Fibroblast of lung (primary cell): ENCODE results near the gene TMEM125. TPM values are rescaled to one million over a fixed set of nuclear protein-coding genes. Genes with fewer than 3 reads are reported as not detected.
A peak's percentile ranks its signal among the peaks of the same experiment; 100 is the strongest.

Experiments used
- DNase-seq, 2 donors: peaks; one replicate each; pipeline versions ENCODE4 v3.0.0 to v3.0.0-alpha.2; 2010; ENCODE audit warnings: low read depth in 2 of 2
- H2AFZ ChIP-seq: 2 replicates; pipeline ENCODE4 v1.5.1; 2012; ENCODE audit warnings: low read length, control low read depth, inconsistent platforms
- H3K27ac ChIP-seq: 2 replicates; pipeline ENCODE4 v1.5.1; 2011; ENCODE audit warnings: low read length, control low read depth; ENCODE audit not compliant: insufficient read depth
- H3K27me3 ChIP-seq: 2 replicates; pipeline ENCODE4 v1.5.1; 2011; ENCODE audit warnings: mild to moderate bottlenecking, low read length; ENCODE audit not compliant: control insufficient read depth, insufficient read depth
- H3K36me3 ChIP-seq: 2 replicates; pipeline ENCODE4 v1.5.1; 2011; ENCODE audit warnings: low read length; ENCODE audit not compliant: control insufficient read depth, insufficient read depth
- H3K4me1 ChIP-seq: 2 replicates; pipeline ENCODE4 v1.5.1; 2011; ENCODE audit warnings: low read length; ENCODE audit not compliant: control insufficient read depth, insufficient read depth; ENCODE audit errors: extremely low read depth
- H3K4me2 ChIP-seq: 2 replicates; pipeline ENCODE4 v1.5.1; 2011; ENCODE audit warnings: low read length, control low read depth; ENCODE audit not compliant: insufficient read depth; ENCODE audit errors: extremely low read depth
- H3K4me3 ChIP-seq, 4 experiments: fragments of 200-600 bp in 1 of 4; sonication (generic) in 1 of 4; replicated peaks in 1 of 4; 2 replicates each; pipeline ENCODE4 v1.5.1; 2011 to 2016; ENCODE audit warnings: low read length in 4 of 4, low read depth in 3 of 4, mild to moderate bottlenecking in 3 of 4, control low read depth in 2 of 4, inconsistent platforms in 1 of 4, mixed read lengths in 1 of 4; ENCODE audit not compliant: insufficient read depth in 1 of 4; ENCODE audit errors: control extremely low read depth in 1 of 4
- H3K79me2 ChIP-seq: 2 replicates; pipeline ENCODE4 v1.5.1; 2012; ENCODE audit warnings: mild to moderate bottlenecking, low read length, inconsistent platforms; ENCODE audit not compliant: control insufficient read depth, insufficient read depth
- H3K9ac ChIP-seq: 2 replicates; pipeline ENCODE4 v1.5.1; 2011; ENCODE audit warnings: mild to moderate bottlenecking, low read length, control low read depth; ENCODE audit not compliant: insufficient read depth
- H3K9me3 ChIP-seq: 2 replicates; pipeline ENCODE4 v1.5.1; 2012; ENCODE audit warnings: low read depth, low read length; ENCODE audit not compliant: control insufficient read depth, insufficient read depth
- H4K20me1 ChIP-seq: 2 replicates; pipeline ENCODE4 v1.5.1; 2011; ENCODE audit warnings: low read length; ENCODE audit not compliant: control insufficient read depth, insufficient read depth; ENCODE audit errors: extremely low read depth
- EZH2 ChIP-seq: IDR thresholded peaks from 2 replicates; pipeline ENCODE4 v1.5.1; 2012; ENCODE audit warnings: low read length, control low read depth, mild to moderate bottlenecking; ENCODE audit errors: missing control alignments
- polyA plus RNA-seq, 2 donors: library from polyadenylated mRNA; depleted of rRNA in 1 of 2; stranded (reverse) in 1 of 2; unstranded in 1 of 2; fragments of >200 nt; gene quantifications; 2 replicates each; pipeline ENCODE4 v1.2.1, GENCODE V29; 2011 to 2012; ENCODE audit warnings: missing spikeins in 1 of 2
- total RNA-seq: library from RNA; depleted of rRNA; stranded (reverse); fragments of >200 nt; gene quantifications from 2 replicates; pipeline ENCODE4 v1.2.1, GENCODE V29; 2014
- TF ChIP-seq, protein P1 (sequence below), 2 donors: IDR thresholded peaks in 1 of 2; conservative IDR thresholded peaks in 1 of 2; 1 replicate in 1 of 2; 2 replicates in 1 of 2; pipeline ENCODE4 v1.5.1; 2011 to 2012; ENCODE audit warnings: low read length in 2 of 2, control low read depth in 1 of 2, inconsistent platforms in 1 of 2, low read depth in 1 of 2, mild to moderate bottlenecking in 1 of 2

The TMEM125 gene
- total and polyA plus RNA-seq, 2 donors (not counting 1 experiment from before 2014, with no cell fraction given) = 0.03 TPM; not detected in 1

DNA sequence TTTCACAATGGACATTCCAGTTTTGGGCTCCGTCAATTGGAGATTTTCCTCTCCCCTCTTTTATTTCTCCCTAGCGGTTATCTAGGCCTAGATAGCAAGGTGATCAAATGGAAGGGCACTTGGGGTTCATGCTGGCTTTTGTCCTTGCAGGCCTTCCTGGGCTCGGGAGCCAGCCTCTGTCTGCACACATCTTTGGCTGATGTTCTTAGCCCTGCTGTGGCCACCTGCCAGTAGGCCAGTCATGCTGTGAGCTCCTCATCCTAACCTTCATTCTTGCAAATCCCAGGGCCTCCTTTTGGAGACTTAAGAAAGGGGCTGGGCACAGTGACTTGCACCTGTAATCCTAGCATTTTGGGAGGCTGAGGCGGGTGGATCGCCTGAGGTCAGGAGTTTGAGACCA lies 44.5 kb downstream of the TMEM125 start:
- no peak for DNase-seq
- Histone ChIP-seq H3K4me2 (no peak overlapping the region), H3K9ac (no peak overlapping the region), H3K4me3 (no peak overlapping the region), H4K20me1 (no peaks in the 10 kb centered on the region), H3K9me3 (no peaks in the 10 kb centered on the region), H3K79me2 (no peaks in the 10 kb centered on the region), H3K27me3 (no peaks in the 10 kb centered on the region), H3K4me1 (no peaks in the 10 kb centered on the region), H3K36me3 (no peaks in the 10 kb centered on the region), H3K27ac (no peak overlapping the region), H2AFZ (no peak overlapping the region)
- TF ChIP-seq, protein P1, sequence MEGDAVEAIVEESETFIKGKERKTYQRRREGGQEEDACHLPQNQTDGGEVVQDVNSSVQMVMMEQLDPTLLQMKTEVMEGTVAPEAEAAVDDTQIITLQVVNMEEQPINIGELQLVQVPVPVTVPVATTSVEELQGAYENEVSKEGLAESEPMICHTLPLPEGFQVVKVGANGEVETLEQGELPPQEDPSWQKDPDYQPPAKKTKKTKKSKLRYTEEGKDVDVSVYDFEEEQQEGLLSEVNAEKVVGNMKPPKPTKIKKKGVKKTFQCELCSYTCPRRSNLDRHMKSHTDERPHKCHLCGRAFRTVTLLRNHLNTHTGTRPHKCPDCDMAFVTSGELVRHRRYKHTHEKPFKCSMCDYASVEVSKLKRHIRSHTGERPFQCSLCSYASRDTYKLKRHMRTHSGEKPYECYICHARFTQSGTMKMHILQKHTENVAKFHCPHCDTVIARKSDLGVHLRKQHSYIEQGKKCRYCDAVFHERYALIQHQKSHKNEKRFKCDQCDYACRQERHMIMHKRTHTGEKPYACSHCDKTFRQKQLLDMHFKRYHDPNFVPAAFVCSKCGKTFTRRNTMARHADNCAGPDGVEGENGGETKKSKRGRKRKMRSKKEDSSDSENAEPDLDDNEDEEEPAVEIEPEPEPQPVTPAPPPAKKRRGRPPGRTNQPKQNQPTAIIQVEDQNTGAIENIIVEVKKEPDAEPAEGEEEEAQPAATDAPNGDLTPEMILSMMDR (conservative IDR thresholded peaks at IDR 0.05 in 1 of 2, IDR thresholded peaks at IDR 0.05 in 1 of 2; ENCODE audit: low read depth in 1 of 2, low read length in 2 of 2) = no peak
- no peak for TF ChIP-seq EZH2

DNA sequence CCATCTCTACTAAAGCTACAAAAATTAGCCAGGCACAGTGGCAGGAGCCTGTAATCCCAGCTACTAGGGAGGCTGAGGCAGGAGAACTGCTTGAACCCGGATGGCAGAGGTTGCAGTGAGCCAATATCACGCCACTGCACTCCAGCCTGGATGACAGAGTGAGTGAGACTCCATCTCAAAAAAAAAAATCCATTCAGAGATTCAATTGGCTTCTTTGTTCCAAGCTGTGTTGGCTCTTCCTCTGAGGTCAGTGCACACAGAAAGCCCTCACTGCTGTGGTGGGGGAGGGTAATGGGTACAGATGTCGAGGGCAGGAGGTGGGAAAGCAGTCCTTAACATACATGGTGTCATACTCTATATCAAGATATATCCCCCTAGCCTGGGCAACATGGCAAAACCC lies 45.7 kb downstream of the TMEM125 start:
- TF ChIP-seq EZH2 = no peak
- TF ChIP-seq, protein P1 (conservative IDR thresholded peaks at IDR 0.05 in 1 of 2, IDR thresholded peaks at IDR 0.05 in 1 of 2; ENCODE audit: low read depth in 1 of 2, low read length in 2 of 2) = no peak
- Histone ChIP-seq H3K36me3 (no peaks in the 10 kb centered on the region), H4K20me1 (no peaks in the 10 kb centered on the region), H3K4me2 (no peak overlapping the region), H3K9me3 (no peaks in the 10 kb centered on the region), H3K9ac (no peak overlapping the region), H3K79me2 (no peaks in the 10 kb centered on the region), H3K27me3 (no peaks in the 10 kb centered on the region), H3K27ac (no peak overlapping the region), H2AFZ (no peak overlapping the region), H3K4me3 (no peak overlapping the region), H3K4me1 (no peaks in the 10 kb centered on the region)
- no peak for DNase-seq

DNA sequence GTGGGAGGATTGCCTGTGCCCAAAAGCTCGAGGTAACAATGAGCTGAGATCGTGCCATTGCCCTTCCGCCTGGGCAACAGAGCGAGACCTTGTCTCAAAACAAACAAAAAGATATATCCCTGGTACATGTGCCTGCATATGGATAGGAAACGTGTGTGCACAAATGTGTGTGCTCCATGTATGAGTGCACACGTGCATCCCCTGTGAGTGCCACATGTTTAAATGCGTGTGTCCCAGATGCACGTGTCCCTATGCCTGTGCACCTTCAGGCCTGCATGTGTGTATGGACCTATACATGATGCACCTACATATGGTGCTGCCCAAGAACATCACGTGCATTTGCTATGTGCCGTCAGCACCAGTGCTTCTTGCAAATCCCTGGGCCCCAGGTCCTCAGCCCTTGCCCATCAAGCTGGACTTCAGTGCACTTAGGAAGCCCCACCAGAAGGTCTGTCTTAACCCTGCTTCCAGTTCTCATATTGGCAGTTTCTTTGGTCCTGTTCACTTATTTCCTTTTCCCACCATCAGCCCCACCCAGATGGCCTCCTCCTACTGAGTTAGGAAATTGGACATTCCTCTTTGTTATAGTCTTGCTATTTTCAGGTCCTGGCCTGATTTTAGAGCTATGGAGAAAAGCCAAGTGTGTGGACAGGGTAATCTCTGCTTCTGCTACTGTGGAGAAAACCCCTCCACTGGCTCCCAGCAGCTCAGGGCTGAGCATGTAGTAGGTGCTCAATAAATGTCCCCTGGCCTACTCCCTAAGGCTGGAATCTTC lies 46.4 kb downstream of the TMEM125 start:
- Histone ChIP-seq H3K36me3 (no peaks in the 10 kb centered on the region), H3K79me2 (no peaks in the 10 kb centered on the region), H3K4me1 (no peaks in the 10 kb centered on the region), H3K4me2 (no peak overlapping the region), H3K9ac (no peak overlapping the region), H4K20me1 (no peaks in the 10 kb centered on the region), H3K27ac (no peak overlapping the region), H3K9me3 (no peaks in the 10 kb centered on the region), H2AFZ (no peak overlapping the region), H3K27me3 (no peaks in the 10 kb centered on the region), H3K4me3 (no peak overlapping the region)
- TF ChIP-seq, protein P1 (conservative IDR thresholded peaks at IDR 0.05 in 1 of 2, IDR thresholded peaks at IDR 0.05 in 1 of 2; ENCODE audit: low read depth in 1 of 2, low read length in 2 of 2) = no peak
- no peak for TF ChIP-seq EZH2
- peak in 1 of 2 donors; percentile 13 for DNase-seq
